Lower leg skin (tissue), 4 donors: ENCODE data around the gene ARGLU1. TPM values are rescaled to one million over a fixed set of nuclear protein-coding genes. Genes with fewer than 3 reads are reported as not detected.

Experiments
- DNase-seq, 2 donors: peaks; one replicate each; pipeline ENCODE4 v3.0.0-alpha.2; 2019; ENCODE audit warnings: low spot score in 2 of 2
- H3K4me3 ChIP-seq: fragments of 200-600 bp; sonication (generic); 2 replicates; pipeline ENCODE4 v1.5.1; 2017; ENCODE audit warnings: mild to moderate bottlenecking, low read depth; ENCODE audit not compliant: poor library complexity, severe bottlenecking
- CTCF ChIP-seq, 3 donors: fragments of 450-650 bp; IDR thresholded peaks; one replicate each; pipeline ENCODE4 v1.5.1; 2016; ENCODE audit warnings: antibody characterized with exemption in 3 of 3, mild to moderate bottlenecking in 3 of 3, moderate library complexity in 2 of 3
- POLR2A ChIP-seq, 2 donors: fragments of 450-650 bp; IDR thresholded peaks; one replicate each; pipeline ENCODE4 v1.6.1; 2016 to 2017; ENCODE audit warnings: antibody characterized with exemption in 2 of 2, mild to moderate bottlenecking in 1 of 2, moderate library complexity in 1 of 2
- WGBS, 2 donors: methylation state at CpG; one replicate each; pipeline ENCODE4 v1.1.5; 2018; 5-methylcytosine and 5-hydroxymethylcytosine counted together
- intact Hi-C: fragments of 100-400 bp; cut with DNase I; formaldehyde crosslinking; loops from one replicate; pipeline ENCODE4 v1.15.0; 2023; ENCODE audit warnings: low total_unique reads
- total RNA-seq, 4 donors: library from RNA; depleted of rRNA; stranded (reverse); fragments of >200 nt; gene quantifications; one replicate each; pipeline ENCODE4 v1.1.0, GENCODE V29; 2016

ARGLU1 gene
- total RNA-seq, 4 donors from 2014 or later: 44.7 to 73.0 (median 48.4) TPM

GRCh38 chr13:106529415-106530170 lies 38.3 kb downstream of the ARGLU1 start:
- intact Hi-C loops: loop anchor here (10.0 kb wide), 2 partner anchors 1755 to 1965 kb away; no protein-coding TSS in a partner anchor

DNA sequence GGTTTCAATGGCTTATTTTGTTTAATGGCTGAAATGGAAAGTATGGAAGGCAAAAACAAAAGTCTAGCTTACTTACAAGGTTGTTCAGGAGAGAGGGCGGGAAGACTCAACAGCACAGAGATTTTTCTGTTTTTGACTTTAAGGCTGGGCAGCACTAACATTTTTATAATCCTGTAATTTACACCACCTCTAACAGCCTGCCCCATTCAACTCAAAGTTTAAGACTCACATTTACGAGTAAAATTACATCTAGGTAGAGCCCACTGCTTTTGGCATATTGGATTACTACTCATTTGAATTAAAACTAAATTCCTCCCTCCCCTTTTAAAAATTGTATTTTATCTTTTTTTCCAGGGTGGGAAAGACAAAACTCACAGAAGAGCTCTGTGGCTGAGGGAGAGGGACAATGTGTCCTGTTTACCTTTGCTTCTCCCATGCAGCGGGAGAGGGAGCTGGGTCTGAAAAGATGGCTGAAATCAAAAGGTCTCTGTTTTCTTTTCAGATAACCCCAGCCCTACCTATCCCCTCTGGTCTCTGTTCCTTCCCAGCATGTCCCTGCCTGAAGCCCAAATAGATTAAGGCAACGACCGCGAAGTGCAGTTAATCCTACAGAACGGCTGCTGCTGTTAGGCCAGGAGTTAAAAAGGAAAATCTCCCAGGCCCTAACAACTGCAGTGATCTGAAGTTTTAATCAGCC lies 39.1 kb downstream of the ARGLU1 start:
- TF ChIP-seq CTCF (IDR thresholded peaks at IDR 0.05): no peak
- TF ChIP-seq POLR2A (IDR thresholded peaks at IDR 0.05): no peak
- intact Hi-C loops: no loop called here
- no peak for DNase-seq
- no peak overlapping the region for H3K4me3 ChIP-seq
- 79 to 81% methylated on average over 7 of the region's 7 CpGs for WGBS, 2 donors

More at GRCh38 chr13:106529415-106530170, 38.3 kb downstream of the ARGLU1 start:
- DNase-seq: no peak
- no peak for TF ChIP-seq CTCF (IDR thresholded peaks at IDR 0.05)
- no peak for TF ChIP-seq POLR2A (IDR thresholded peaks at IDR 0.05)
- WGBS, 2 donors: 57 to 61% methylated on average over 8 of the region's 8 CpGs
- no peak overlapping the region for H3K4me3 ChIP-seq

- no peak overlapping the region for H3K4me3 ChIP-seq
- intact Hi-C loops: no loop called here
These were observed 40.1 kb downstream of the ARGLU1 start for GRCh38 chr13:106527826-106528225.

DNA sequence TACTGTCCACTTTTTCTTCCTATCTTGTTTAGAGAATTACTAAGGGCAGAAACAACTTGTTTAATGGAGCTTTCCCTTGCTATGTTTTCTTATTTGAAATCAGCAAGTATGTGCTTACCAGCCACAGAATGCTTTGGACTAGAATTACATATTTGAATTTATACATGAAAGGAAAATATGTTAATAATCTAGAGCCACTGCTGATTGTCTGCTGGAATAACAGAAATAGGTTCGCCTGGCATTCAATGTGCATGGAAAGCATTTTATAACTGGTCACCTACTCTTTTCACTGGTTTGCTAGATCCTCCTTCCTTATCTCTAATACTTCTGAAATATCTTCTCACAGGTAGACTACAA lies 40.5 kb downstream of the ARGLU1 start:
- intact Hi-C loops: no loop called here
- WGBS, 2 donors: 83 to 86% methylated on average over 1 of the region's 1 CpG
- no peak overlapping the region for H3K4me3 ChIP-seq
- no peak for DNase-seq
- TF ChIP-seq CTCF (IDR thresholded peaks at IDR 0.05): no peak
- TF ChIP-seq POLR2A (IDR thresholded peaks at IDR 0.05): no peak

More at GRCh38 chr13:106527826-106528225, 40.1 kb downstream of the ARGLU1 start:
- WGBS, 2 donors: 48 to 53% methylated on average over 2 of the region's 2 CpGs
- no peak for TF ChIP-seq POLR2A (IDR thresholded peaks at IDR 0.05)
- TF ChIP-seq CTCF (IDR thresholded peaks at IDR 0.05): no peak
- DNase-seq: no peak

DNA sequence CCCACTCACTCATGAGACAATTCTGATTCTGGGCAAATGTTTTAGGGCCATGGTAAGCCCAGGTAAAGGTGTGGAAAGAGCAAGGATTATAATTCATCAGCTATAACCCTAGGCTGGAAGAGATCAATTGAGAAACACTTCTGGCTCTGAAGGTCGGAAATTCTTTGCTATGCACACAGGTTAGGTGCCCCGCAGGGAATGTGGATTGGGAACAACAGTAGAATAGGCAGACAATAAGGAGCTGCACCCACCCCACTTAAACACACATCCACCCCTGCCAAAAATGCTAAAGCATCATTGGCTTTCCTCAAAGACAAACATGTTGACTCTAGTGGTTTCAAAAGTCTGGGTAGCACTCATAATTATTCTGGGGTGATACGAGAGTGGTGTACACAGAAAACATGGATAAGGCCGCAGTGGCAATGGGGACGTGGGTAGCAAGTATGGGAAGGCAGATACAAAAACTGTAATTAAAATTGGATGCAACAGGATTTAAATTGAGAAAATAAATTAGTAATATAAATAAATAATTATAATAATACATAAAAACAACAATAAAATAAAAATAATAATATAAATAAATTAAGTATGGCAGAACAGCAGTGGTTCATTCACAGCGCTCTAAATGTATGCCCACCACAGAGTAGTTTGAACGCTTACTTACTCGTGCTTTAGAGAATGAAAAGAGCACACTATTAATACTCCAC lies 41.0 kb downstream of the ARGLU1 start:
- H3K4me3 ChIP-seq: no peak overlapping the region
- no peak for DNase-seq
- WGBS, 2 donors: 81 to 84% methylated on average over 8 of the region's 8 CpGs
- TF ChIP-seq POLR2A (IDR thresholded peaks at IDR 0.05) (no peak), CTCF (IDR thresholded peaks at IDR 0.05) (no peak)
- intact Hi-C loops: no loop called here
